DMS 273 treated with DMSO at 0.1 percent for 48 hours (cell line): ENCODE results near the gene TWSG1.
A peak's percentile ranks its signal among the peaks of the same experiment; 100 is the strongest.

Source experiments
- DNase-seq: peaks from one replicate; lab custom pipeline; 2025; lab: John Stamatoyannopoulos, UW

TWSG1 gene

GRCh38 chr18:9334329-9334972, at the start of gene TWSG1:
TWSG1 (plus strand) TSS chr18:9334773; CDS start chr18:9337230, 2,457 bp downstream.
- DNase-seq: peak; percentile 73

GRCh38 chr18:9285604-9286003, 49.0 kb upstream of the TWSG1 start:
- DNase-seq: no peak

GRCh38 chr18:9287036-9287435, 47.5 kb upstream of the TWSG1 start:
- no peak for DNase-seq

DNA sequence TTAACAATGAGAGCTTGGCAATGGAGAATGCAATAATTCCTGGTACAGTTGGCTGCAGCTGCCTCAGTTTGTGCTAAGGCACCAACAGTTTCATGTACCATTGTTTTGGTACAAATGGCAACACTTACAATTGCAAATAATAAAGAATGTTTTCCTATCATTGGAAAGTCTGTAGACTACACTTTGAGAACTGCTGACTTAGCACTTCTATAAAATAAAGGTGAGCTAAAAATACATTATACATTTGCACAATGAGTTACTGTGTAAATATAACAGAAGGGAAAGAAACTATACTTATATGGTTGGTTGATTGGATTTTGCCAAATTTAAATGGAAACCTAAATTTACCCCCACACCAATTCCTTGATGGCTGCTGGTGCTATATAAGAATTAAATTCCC, 44.9 kb upstream of the TWSG1 start:
- DNase-seq: no peak

DNA sequence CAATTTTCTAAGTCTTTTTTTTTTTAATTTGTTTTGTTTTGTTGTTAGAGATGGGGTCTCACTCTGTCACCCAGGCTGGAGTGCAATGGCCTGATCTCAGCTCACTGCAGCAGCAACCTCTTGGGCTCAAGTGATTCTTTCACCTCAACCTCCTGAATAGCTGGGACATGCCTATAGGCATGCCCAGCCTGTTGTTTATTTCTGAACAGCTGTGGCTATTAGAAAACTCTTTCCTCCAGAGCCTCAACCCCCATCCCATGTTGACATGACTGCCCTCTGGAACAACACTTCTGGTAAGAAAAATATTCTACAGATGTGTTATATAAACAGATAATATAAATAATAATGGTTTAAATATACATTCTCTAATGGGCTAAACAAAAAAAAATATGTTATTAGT, 44.4 kb upstream of the TWSG1 start:
- no peak for DNase-seq

- no peak for DNase-seq
These were observed 42.5 kb upstream of the TWSG1 start for GRCh38 chr18:9292047-9292446.

DNA sequence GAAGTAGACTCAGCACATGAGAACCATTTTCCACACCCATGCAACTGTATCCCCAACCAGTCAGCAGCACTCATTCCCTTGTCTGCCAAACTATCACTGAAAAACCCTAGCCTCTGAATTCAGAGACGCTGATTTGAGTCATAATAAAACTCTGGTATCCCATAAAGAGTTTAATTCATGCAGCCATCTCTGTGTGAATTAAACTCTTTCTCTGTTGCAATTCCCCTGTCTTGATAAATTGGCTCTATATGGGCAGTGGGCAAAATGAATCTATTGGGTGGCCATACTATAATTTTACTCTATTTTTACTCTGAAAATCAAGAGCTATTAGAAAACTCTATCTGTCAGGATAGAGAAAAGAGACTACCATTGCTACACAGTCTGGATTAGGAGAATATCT, 40.6 kb upstream of the TWSG1 start:
- no peak for DNase-seq

DNA sequence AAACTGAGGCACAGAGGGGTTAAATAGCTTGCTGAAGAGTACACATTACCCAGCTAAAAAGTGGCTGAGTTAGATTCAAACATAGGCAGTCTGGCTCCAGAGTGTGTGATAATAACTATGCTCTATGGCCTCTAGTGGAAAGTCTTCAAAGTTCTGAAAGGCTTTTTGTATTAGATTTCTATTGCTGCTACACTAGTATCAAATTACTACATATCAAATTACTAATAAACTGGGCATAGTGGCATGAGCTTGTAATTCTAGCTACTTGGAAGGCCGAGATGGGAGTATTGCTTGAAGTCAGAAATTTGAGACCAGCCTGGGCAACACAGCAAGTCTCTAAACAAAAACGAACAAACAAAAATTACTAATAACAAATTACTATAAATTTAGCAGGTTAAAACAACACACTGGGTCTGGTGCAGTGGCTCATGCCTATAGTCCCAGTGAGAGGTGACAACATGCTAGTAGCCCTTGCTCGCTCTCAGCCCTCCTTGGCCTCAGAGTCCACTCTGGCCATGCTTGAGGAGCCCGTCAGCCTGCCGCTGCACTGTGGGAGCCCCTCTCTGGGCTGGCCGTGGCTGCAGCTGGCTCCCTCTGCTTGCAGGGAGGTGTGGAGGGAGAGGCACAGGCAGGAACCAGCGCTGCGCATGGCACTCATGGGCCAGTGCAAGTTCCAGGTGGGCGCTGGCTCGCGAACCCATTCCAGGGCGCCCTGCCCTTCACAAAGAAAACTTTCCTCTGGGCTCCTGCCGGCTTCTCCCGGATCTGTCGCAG, 38.2 kb upstream of the TWSG1 start:
- no peak for DNase-seq

- DNase-seq: no peak
These were observed 37.6 kb upstream of the TWSG1 start for GRCh38 chr18:9297007-9297393.

DNA sequence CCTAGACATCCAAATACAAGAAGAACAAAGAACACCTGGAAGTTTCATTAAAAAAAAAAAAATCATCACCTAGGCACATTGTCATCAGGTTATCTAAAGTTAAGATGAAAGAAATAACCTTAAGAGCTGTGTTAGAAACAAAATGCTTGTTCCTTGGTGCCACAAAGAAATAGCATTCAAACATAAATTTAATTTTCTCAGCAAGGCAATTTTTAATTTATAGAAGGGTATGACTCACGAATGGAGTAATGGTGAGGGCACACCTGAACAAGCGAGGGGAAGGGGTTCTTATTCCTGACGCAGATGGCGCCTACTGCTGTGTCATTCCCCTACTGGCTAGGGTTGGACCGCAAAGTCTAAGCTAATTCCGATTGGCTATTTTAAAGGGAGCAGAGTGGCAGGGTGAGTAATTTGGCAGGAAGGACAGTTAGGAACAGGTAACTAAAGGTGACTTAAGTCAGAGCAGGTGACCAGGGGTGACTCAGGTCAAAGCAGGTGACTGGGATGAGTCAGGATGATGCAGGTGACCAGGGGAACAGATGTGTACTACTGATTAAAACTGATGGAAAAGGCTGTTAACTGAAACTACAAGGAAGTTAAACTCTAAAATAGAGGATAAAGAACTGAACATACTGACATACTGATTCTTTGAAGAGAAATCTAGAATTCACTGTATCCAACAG, 30.0 kb upstream of the TWSG1 start:
- no peak for DNase-seq

- no peak for DNase-seq
These were observed 15.2 kb upstream of the TWSG1 start for GRCh38 chr18:9319333-9319732.

DNA sequence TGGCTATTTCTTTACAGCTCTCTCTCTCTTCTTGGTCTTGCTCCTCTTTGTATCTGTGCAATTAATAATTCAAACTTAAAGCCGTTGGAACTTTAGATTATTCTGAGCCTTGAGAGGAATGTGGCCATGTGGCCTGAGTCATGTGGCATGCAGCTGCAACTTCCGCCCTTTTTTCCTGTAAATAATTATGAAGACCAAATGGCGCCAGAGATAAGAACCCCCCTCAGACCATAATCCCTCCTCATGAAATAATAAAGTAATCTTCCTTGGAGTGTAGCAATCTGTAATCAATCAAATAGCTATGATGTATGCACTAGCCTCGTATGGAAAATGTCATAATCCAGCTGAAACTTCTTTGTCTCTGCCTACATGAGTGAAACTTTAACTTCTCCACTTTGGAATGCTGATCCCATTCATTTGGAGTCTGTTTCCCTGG, 13.5 kb upstream of the TWSG1 start:
- no peak for DNase-seq

DNA sequence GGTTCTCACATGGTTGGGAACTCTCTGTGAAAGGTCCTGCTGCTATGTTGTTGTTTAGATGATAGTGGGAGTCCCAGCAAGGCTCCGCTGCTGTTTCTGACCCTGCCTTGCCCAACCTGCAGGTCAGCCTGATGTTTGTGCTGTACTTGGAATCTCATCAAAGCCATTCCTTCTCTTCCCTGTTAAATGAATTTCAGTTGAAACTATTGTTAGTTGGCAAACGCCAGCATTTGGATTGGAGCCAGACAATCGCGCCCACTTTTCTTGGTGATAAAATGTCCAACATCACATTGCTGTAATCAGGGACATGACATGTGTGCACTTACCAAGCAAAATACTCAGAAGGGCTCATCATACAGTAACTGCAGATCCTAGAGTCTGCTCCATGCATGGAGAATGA, 12.8 kb upstream of the TWSG1 start:
- DNase-seq: no peak

- no peak for DNase-seq
These were observed 11.8 kb upstream of the TWSG1 start for GRCh38 chr18:9322744-9323143.

DNA sequence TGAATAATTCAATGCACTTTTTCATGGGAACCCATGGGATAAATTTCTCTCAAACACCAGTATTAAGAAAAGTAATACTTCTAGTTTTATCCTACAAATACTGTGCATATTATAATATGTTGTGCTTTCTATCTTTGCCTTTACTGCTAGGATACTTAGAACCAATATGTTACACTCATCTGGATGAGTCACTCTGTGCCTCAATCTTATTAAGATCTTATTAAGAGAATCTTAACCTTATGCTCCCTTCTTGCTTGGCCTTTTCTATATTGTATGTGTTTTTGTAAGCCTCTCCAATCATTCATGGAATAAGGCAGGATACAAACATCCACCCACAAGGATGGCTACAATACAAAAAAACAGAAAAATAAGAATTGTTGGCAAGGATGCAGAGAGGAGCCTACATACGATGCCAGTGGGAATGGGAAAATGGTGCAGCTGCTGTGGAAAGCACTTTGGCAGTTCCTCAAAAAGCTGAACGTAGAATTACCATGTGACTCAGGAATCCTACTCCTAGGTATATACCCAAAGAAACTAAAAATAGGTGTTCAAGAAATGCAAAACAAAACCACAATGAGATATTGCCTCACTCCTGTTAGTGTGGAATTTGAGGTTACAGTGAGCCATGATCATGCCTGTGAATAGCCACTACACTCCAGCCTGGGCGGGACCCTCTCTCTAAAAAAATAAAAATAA, 10.7 kb upstream of the TWSG1 start:
- no peak for DNase-seq

GRCh38 chr18:9325716-9326115, 8.9 kb upstream of the TWSG1 start:
- no peak for DNase-seq

DNA sequence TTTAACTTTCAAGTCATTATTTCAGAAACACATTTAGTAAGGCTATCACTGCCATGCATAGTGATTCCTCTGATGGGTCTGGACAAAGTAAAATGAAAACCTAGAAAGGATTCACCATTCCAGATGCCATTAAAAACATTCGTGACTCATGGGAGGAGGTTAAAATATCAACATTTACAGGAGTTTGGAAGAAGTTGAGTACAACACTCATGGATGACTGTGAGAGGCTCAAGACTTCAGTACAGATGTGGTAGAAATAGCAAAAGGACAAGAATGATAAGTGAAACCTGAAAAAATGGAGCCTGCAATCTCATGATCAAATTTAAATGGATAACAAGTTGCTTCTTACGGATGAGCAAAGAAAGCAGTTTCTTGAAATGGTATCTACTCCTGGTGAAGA, 5.8 kb upstream of the TWSG1 start:
- no peak for DNase-seq

- no peak for DNase-seq
These were observed 5.1 kb upstream of the TWSG1 start for GRCh38 chr18:9329471-9329870.

DNA sequence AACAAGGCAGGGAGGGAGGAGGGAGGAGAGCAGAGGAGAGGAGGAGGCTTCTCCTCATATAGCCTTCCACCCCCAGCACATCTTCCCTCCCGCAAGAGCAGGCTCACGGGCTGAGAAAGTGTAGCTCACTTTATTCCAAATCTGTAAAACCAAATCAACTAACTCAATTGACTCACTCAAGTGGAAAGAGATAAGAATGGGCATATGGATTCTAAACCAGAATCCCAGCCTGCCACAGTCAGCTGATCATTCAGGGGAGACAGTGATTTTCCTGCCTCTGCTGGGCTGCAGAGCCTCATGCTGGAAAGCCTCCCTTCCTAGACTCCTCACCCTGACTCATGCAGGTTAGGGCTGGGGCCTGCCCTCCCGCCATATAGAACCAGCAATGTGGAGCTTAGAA, 4.2 kb upstream of the TWSG1 start:
- no peak for DNase-seq

DNA sequence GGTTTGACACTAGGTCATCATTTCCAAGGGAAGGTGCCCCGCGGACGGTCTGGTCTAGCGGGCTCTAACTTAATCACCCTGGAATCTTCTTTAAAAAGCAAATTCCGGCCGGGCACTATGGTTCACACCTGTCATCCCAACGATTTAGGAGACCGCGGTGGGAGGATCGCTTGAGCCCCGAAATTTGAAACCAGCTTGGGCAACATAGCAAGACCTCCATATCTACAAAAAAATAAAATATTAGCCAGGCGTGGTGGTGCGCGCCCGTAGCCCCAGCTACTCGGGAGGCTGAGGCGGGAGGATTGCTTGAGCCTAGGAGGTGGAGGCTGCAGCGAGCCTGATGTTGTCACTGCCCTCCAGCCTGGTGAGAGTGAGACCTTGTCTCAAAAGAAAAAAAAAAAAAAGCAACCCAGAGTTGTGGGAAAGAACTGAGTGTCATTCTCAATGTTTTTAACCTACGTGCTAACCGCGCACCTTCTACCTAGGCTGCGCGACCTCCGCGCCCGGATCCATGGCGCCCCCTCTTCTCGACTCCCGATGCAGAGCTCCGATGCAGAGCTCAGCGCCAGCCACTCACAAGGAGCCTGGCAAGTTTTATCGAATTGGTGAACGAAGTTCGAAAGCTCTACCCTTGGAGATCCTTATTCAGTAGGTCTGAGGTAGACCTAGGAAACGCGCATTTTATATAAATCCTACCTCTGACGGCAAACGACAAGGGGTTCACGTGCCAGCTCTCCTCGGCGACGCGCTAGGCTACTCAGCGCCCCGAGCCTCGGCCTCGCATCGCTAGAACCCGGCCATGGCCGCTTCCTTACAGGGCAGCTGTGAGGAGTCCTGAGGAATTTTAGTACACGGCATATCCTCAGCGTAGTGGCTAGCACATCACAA, 888 bp upstream of the TWSG1 start:
- peak; percentile 52 for DNase-seq

DNA sequence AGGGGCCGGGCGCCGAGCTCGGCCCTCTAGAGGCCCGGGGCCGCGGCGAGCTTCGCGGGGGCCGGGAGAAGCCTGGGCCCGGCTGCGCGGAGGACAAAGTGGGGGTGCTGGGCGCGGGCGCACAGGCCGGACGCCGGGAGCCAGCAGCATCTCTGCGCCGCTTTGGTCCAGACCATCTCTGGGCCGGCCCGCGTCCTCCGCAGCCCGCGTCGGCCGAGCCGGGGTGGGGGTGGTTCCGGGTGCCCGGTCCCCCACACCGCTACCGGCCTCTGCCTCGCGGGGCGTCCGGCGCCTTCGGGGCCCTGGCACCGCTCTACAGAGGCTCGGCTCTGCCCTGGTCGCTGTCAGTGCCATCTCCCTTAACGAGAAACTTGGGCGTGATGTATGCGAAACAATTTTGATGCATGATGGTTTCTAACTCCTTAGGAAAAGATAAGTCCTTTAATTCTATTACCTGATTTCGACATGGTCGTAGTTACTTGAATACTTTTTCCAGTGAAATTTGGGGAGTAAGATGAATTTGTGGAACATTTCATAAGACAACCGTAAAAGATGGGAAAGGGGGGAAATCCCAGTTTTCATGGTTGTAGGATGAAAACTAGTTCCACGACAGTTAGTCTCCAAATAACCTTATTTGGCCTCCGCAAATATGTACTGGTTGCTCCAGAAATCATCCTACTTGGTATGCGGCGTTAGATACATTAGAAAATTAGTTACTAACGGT, 562 bp downstream of the TWSG1 start:
- no peak for DNase-seq
